ENCODE data around the gene DOCK2. TPM values are rescaled to one million over a fixed set of nuclear protein-coding genes. Genes with fewer than 3 reads are reported as not detected.
"Not testable (repeated sequence)": the region's sequence is repeated elsewhere in the genome, so short reads cannot be mapped to it uniquely, and the experiment has no call there.

The DOCK2 gene
- total RNA-seq, 4 donors from 2014 or later: 2.3 to 11.2 (median 3.2) TPM

GRCh38 chr5:169808118-169808581, 171.1 kb downstream of the DOCK2 start:
- Histone ChIP-seq H3K27ac (no peak overlapping the region), H3K27me3 (peaks cover 15% of the 10 kb centered on the region), H3K4me1 (no peaks in the 10 kb centered on the region), H3K9me3 (no peaks in the 10 kb centered on the region), H3K4me3 (no peak overlapping the region), H3K36me3 (no peaks in the 10 kb centered on the region)
- WGBS: 31% methylated on average over 2 of the region's 2 CpGs
- no peak for DNase-seq (ENCODE audit: low spot score in 2 of 2)
- no peak for TF ChIP-seq POLR2A (IDR thresholded peaks at IDR 0.05)
- TF ChIP-seq EP300 (IDR thresholded peaks at IDR 0.05): no peak
- no peak for TF ChIP-seq POLR2AphosphoS5 (IDR thresholded peaks at IDR 0.05)
- no peak for TF ChIP-seq CTCF (IDR thresholded peaks at IDR 0.05)

DNA sequence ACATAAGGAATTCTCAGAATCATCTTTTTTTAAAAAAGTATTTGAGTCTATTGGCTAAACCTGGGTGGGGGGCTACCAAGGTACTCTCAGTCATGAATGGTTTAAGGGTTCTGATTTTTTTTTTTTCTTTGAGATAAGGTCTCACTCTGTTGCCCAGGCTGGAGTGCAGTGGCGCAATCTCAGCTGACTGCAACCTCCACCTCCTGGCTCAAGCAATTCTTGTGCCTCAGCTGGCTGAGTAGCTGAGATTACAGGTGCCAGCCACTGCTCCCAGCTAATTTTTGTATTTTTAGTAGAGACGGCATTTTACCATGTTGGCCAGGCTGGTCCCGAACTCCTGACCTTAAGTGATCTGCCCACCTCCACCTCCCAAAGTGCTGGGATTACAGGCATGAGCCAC, 171.8 kb downstream of the DOCK2 start:
- not testable (repeated sequence) for H3K36me3 ChIP-seq; H3K4me3 ChIP-seq; H3K9me3 ChIP-seq; DNase-seq (ENCODE audit: low spot score in 2 of 2); H3K4me1 ChIP-seq; H3K27ac ChIP-seq
- 89% methylated on average over 3 of the region's 3 CpGs for WGBS
- H3K27me3 ChIP-seq: peaks cover 15% of the 10 kb centered on the region

DNA sequence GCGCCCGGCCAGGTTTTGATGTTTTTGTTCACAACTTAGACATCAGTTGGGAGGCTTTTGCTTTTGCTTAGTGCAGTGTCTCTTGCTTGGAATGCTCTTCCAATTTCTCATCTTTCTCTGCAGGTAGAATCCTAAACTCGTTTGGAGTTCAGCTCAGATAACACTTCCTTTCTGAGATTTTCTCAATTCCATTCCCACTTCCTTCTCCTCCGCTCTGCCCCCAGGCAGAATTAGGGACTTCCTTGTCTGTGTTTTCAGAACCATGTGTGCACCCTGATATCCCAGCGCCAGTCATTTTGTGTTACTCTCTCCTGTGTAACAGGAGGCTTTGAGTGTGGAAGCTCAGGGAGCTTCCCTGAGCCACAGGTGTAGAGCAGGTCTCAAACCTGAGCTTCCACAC, 172.2 kb downstream of the DOCK2 start:
- TF ChIP-seq CTCF (IDR thresholded peaks at IDR 0.05): no peak
- no peak for TF ChIP-seq EP300 (IDR thresholded peaks at IDR 0.05)
- TF ChIP-seq POLR2A (IDR thresholded peaks at IDR 0.05): no peak
- no peak for TF ChIP-seq POLR2AphosphoS5 (IDR thresholded peaks at IDR 0.05)
- no peaks in the 10 kb centered on the region for H3K4me1 ChIP-seq
- DNase-seq (ENCODE audit: low spot score in 2 of 2): no peak
- no peaks in the 10 kb centered on the region for H3K36me3 ChIP-seq
- H3K4me3 ChIP-seq: no peak overlapping the region
- WGBS: 54% methylated on average over 5 of the region's 5 CpGs
- no peaks in the 10 kb centered on the region for H3K9me3 ChIP-seq
- no peak overlapping the region for H3K27ac ChIP-seq
- peaks cover 15% of the 10 kb centered on the region for H3K27me3 ChIP-seq

- WGBS: 88% methylated on average over 5 of the region's 5 CpGs
- no peaks in the 10 kb centered on the region for H3K36me3 ChIP-seq
- H3K27me3 ChIP-seq: peaks cover 15% of the 10 kb centered on the region
- no peak for DNase-seq (ENCODE audit: low spot score in 2 of 2)
- no peak overlapping the region for H3K4me3 ChIP-seq
- H3K27ac ChIP-seq: no peak overlapping the region
- no peak for TF ChIP-seq POLR2AphosphoS5 (IDR thresholded peaks at IDR 0.05)
- no peak for TF ChIP-seq CTCF (IDR thresholded peaks at IDR 0.05)
- TF ChIP-seq POLR2A (IDR thresholded peaks at IDR 0.05): no peak
- no peak for TF ChIP-seq EP300 (IDR thresholded peaks at IDR 0.05)
- no peaks in the 10 kb centered on the region for H3K4me1 ChIP-seq
- H3K9me3 ChIP-seq: no peaks in the 10 kb centered on the region
These were observed 173.4 kb downstream of the DOCK2 start for GRCh38 chr5:169810524-169810923.

GRCh38 chr5:169811023-169811422, 173.9 kb downstream of the DOCK2 start:
- no peak overlapping the region for H3K27ac ChIP-seq
- WGBS: 89% methylated on average over 5 of the region's 5 CpGs
- no peaks in the 10 kb centered on the region for H3K36me3 ChIP-seq
- H3K9me3 ChIP-seq: no peaks in the 10 kb centered on the region
- H3K4me3 ChIP-seq: no peak overlapping the region
- TF ChIP-seq EP300 (IDR thresholded peaks at IDR 0.05) (no peak), POLR2AphosphoS5 (IDR thresholded peaks at IDR 0.05) (no peak), CTCF (IDR thresholded peaks at IDR 0.05) (no peak), POLR2A (IDR thresholded peaks at IDR 0.05) (no peak)
- no peak for DNase-seq (ENCODE audit: low spot score in 2 of 2)
- peaks cover 15% of the 10 kb centered on the region for H3K27me3 ChIP-seq
- H3K4me1 ChIP-seq: no peaks in the 10 kb centered on the region

DNA sequence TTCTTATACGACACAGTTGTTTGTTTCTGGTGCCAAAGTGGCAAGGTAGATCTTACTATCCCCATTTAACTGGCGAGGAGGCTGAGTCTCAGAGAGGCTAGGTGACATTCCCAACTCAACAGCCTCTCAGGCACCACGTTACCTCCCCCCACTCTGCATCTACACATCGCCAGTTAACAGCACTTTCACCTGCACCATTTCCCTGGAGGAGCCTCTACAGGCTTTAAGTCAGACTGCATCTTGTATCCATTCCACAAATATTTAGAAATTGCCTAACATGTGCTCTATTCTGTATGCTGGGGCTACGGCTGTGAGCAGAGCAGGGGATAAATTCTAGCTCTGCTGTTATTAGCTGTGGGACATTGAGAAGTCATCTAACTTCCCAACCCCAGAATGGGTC, 174.6 kb downstream of the DOCK2 start:
- TF ChIP-seq POLR2AphosphoS5 (IDR thresholded peaks at IDR 0.05): no peak
- TF ChIP-seq EP300 (IDR thresholded peaks at IDR 0.05): no peak
- TF ChIP-seq CTCF (IDR thresholded peaks at IDR 0.05): no peak
- TF ChIP-seq POLR2A (IDR thresholded peaks at IDR 0.05): no peak
- no peak for DNase-seq (ENCODE audit: low spot score in 2 of 2)
- H3K27ac ChIP-seq: no peak overlapping the region
- H3K4me1 ChIP-seq: no peaks in the 10 kb centered on the region
- H3K9me3 ChIP-seq: no peaks in the 10 kb centered on the region
- H3K27me3 ChIP-seq: peaks cover 15% of the 10 kb centered on the region
- H3K36me3 ChIP-seq: no peaks in the 10 kb centered on the region
- no peak overlapping the region for H3K4me3 ChIP-seq
- WGBS: 75% methylated on average over 5 of the region's 5 CpGs
